ENCODE measurements around the gene HTR3D. TPM values are rescaled to one million over a fixed set of nuclear protein-coding genes. Genes with fewer than 3 reads are reported as not detected.
A peak's percentile ranks its signal among the peaks of the same experiment; 100 is the strongest.

The HTR3D gene
- total RNA-seq, 1 donor, result not detected

DNA sequence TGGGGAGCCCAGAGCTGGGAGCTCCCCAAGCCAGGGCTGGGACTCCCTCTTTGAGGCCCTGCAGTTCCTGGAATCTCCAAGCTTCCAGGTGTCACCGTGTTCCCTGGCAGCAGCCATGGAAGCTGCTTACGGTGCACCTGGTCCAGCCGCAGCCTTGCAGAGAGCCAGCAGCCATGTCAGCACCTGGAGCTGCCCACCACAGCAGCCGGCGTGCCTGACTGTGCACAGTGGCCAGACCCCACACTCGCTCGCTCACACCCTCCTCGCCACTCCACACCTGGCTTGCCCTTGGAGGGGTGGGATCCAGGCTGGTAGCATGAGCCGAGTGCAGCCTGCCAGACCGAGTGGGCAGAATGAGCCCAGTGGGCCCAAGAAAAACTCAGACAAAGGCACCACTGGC, 50.5 kb downstream of the HTR3D start:
- peaks cover 5% of the 10 kb centered on the region for H3K4me1 ChIP-seq (ENCODE audit: insufficient read depth, low read length)
- no peak for DNase-seq (ENCODE audit: insufficient read length, low spot score, missing footprints)

GRCh38 chr3:184082465-184082864, 50.9 kb downstream of the HTR3D start:
- Histone ChIP-seq H4K20me1 (ENCODE audit: insufficient read depth, low read length) (no peaks in the 10 kb centered on the region), H3K36me3 (ENCODE audit: insufficient read depth, low read length) (no peaks in the 10 kb centered on the region), H2AFZ (ENCODE audit: low read length) (no peak overlapping the region), H3K27me3 (ENCODE audit: insufficient read depth, low read length) (peaks cover 9% of the 10 kb centered on the region), H3K4me2 (ENCODE audit: insufficient read depth, low read length) (no peak overlapping the region), H3K4me1 (ENCODE audit: insufficient read depth, low read length) (peaks cover 5% of the 10 kb centered on the region), H3K9me3 (ENCODE audit: low read depth, low read length) (peaks cover 5% of the 10 kb centered on the region), H3K27ac (ENCODE audit: low read depth, low read length) (no peak overlapping the region), H3K79me2 (ENCODE audit: insufficient read depth, low read length) (no peaks in the 10 kb centered on the region), H3K4me3 (ENCODE audit: insufficient read depth, low read length) (no peak overlapping the region)
- TF ChIP-seq CTCF (IDR thresholded peaks at IDR 0.05; ENCODE audit: extremely low read depth, low read depth, low read length), result no peak
- DNase-seq (ENCODE audit: insufficient read length, low spot score, missing footprints), result no peak

More for the DNA sequence above, 50.5 kb downstream of the HTR3D start:
- no peak overlapping the region for H3K4me3 ChIP-seq (ENCODE audit: insufficient read depth, low read length)
- no peak overlapping the region for H3K27ac ChIP-seq (ENCODE audit: low read depth, low read length)
- peaks cover 9% of the 10 kb centered on the region for H3K27me3 ChIP-seq (ENCODE audit: insufficient read depth, low read length)
- H3K4me2 ChIP-seq (ENCODE audit: insufficient read depth, low read length), result no peak overlapping the region
- H3K36me3 ChIP-seq (ENCODE audit: insufficient read depth, low read length), result no peaks in the 10 kb centered on the region
- H2AFZ ChIP-seq (ENCODE audit: low read length), result no peak overlapping the region
- peaks cover 5% of the 10 kb centered on the region for H3K9me3 ChIP-seq (ENCODE audit: low read depth, low read length)
- H4K20me1 ChIP-seq (ENCODE audit: insufficient read depth, low read length), result no peaks in the 10 kb centered on the region
- no peaks in the 10 kb centered on the region for H3K79me2 ChIP-seq (ENCODE audit: insufficient read depth, low read length)
- TF ChIP-seq CTCF (IDR thresholded peaks at IDR 0.05; ENCODE audit: extremely low read depth, low read depth, low read length), result no peak

DNA sequence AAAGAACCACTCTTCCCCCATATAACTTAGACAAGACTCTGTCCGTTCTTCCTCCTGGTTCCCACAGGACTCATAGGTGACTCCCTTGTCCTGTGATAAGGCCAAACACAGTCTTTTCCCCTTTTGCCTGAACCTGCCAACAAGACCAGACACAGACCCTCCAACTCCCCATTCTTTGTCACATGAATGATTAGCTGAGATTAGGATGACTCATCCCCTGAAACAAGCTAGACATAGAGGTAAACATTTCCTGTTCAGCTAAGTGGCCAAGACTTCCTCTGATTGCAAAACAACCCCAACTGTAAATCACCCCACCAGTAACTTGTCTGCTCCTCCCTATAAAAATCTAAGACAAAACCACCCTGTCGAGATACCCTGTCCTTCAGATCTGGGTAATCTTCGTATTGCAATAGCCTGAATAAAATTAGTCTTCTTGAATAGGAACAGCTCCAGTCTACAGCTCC, 53.9 kb downstream of the HTR3D start:
- TF ChIP-seq CTCF (IDR thresholded peaks at IDR 0.05; ENCODE audit: extremely low read depth, low read depth, low read length), result no peak
- no peak overlapping the region for H3K4me2 ChIP-seq (ENCODE audit: insufficient read depth, low read length)
- H2AFZ ChIP-seq (ENCODE audit: low read length), result no peak overlapping the region
- H3K27me3 ChIP-seq (ENCODE audit: insufficient read depth, low read length), result peaks cover 9% of the 10 kb centered on the region
- no peaks in the 10 kb centered on the region for H3K36me3 ChIP-seq (ENCODE audit: insufficient read depth, low read length)
- no peak overlapping the region for H3K4me3 ChIP-seq (ENCODE audit: insufficient read depth, low read length)
- no peak overlapping the region for H3K27ac ChIP-seq (ENCODE audit: low read depth, low read length)
- no peaks in the 10 kb centered on the region for H4K20me1 ChIP-seq (ENCODE audit: insufficient read depth, low read length)
- no peaks in the 10 kb centered on the region for H3K4me1 ChIP-seq (ENCODE audit: insufficient read depth, low read length)
- DNase-seq (ENCODE audit: insufficient read length, low spot score, missing footprints), result peak; percentile 73
- H3K79me2 ChIP-seq (ENCODE audit: insufficient read depth, low read length), result no peaks in the 10 kb centered on the region
- H3K9me3 ChIP-seq (ENCODE audit: low read depth, low read length), result peaks cover 5% of the 10 kb centered on the region

Small RNAs within 50 kb of the gene (small RNA-seq; reads per million reads assigned to genes)
- gene RF00019, result not detected

Other genes starting within 250 kb of the HTR3D start
- 0.59 and 2.2 TPM in 2 replicates for gene MAP6D1, start 206.2 kb upstream of the HTR3D start, total RNA-seq
- 26.8 and 34.0 TPM in 2 replicates for gene PARL, start 146.9 kb upstream of the HTR3D start, total RNA-seq
- 18.0 and 19.2 TPM in 2 replicates for gene ABCC5, start 13.9 kb upstream of the HTR3D start, total RNA-seq
- gene HTR3C, start 21.3 kb downstream of the HTR3D start, total RNA-seq, result not detected in 2 replicates
- gene HTR3E, start 65.3 kb downstream of the HTR3D start, total RNA-seq, result not detected in 2 replicates
- 19.4 and 22.1 TPM in 2 replicates for gene EIF2B5, start 103.6 kb downstream of the HTR3D start, total RNA-seq
- gene DVL3, start 123.6 kb downstream of the HTR3D start, total RNA-seq, result 51.6 and 60.4 TPM in 2 replicates
- gene AP2M1, start 143.1 kb downstream of the HTR3D start, total RNA-seq, result 375 and 427 TPM in 2 replicates
- 44.8 and 46.7 TPM in 2 replicates for gene ABCF3, start 154.5 kb downstream of the HTR3D start, total RNA-seq
- gene VWA5B2, start 197.8 kb downstream of the HTR3D start, total RNA-seq, result not detected in 2 replicates
- gene ALG3, start 217.2 kb downstream of the HTR3D start, total RNA-seq, result 26.8 and 28.9 TPM in 2 replicates
- gene EEF1AKMT4, start 217.9 kb downstream of the HTR3D start, total RNA-seq, result 2.7 and 3.3 TPM in 2 replicates
- not detected in 2 replicates for gene CAMK2N2, start 229.8 kb downstream of the HTR3D start, total RNA-seq
- not detected in 2 replicates for gene ECE2, start 244.3 kb downstream of the HTR3D start, total RNA-seq